Stimulated activated CD8-positive, alpha-beta memory T cell treated with anti-CD3 and anti-CD28 coated beads, Interleukin-15, amount 100 ng/mL, for 1 hour (primary cell): Measurements from ENCODE around the gene KCNMA1.

ENCODE experiments used
- DNase-seq: peaks from one replicate; pipeline ENCODE4 v3.0.0-alpha.2; 2020; ENCODE audit warnings: low read depth

The KCNMA1 gene

DNA sequence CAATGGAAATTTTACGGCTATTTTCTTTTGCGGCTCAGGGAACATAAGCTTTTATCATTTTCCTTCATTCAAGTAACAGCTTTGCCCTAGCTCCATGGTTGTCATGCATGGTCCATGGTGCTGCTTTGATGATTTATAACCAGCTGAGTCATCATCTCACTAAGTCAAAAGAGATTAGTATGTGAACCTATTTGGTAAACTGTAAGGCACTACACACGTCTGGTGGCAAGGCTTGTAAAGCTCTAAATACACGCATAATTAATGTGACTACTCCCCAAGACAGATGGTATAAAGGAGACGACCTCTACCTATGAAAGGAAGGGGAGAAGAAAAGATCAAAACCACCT lies 340.2 kb downstream of the KCNMA1 start:
- no peak for DNase-seq

DNA sequence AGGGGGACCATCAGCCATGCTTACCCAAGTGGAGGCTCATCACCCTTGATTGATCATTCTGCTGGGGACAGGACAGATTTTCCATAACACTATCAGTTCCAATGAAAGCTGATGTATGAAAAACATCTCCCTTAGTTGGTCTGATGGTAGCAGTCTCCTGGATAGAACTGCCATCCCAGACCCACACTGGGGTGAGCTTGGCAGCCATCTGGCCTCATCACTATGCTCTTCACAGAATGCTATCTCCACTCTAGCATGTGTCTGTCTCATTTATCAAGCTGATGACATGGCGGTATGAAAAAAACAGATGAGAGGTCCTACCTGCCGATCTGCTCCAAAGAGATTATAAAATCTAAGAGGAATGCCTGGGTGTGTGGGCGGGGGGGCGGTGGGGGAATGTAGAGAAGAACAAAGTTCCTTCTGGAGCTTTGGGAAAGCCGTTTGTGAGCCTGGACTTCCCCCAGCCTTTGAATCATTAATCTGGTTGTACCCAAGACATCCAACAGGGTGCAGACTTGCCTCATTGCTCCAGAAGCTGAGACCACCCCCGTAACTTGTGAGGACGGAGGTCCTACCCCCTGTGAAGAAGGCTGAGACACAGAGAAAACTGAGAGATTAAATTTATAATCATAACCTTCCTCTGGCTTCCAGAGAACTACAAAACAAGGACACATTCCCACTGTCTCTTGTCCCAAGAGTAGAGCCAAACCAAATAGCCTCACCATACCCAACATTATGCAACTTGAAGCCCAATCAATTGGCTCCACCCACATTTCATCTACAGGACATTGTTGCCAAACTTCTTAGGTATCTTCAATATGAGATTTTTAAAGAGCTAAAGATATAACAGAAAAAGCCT lies 340.8 kb downstream of the KCNMA1 start:
- no peak for DNase-seq

DNA sequence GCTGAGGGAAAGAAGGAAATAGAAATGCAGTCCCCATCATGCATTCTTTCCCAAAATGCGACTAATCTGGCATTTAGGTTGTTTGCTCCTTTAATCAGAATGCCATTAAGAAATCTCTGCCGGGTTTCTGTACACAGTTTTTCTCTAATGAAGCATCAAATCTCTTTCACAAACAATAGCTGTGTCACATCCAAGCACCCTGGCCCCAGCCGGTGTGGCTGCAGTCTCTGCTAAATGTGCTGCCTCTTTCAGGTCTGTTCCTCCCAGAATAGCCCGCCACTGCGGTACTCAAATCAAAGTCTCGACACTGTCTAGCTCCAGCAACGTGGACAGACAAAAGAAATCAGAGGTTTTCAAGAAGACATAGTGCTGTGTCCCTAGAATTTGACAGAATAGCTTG lies 343.8 kb downstream of the KCNMA1 start:
- no peak for DNase-seq

DNA sequence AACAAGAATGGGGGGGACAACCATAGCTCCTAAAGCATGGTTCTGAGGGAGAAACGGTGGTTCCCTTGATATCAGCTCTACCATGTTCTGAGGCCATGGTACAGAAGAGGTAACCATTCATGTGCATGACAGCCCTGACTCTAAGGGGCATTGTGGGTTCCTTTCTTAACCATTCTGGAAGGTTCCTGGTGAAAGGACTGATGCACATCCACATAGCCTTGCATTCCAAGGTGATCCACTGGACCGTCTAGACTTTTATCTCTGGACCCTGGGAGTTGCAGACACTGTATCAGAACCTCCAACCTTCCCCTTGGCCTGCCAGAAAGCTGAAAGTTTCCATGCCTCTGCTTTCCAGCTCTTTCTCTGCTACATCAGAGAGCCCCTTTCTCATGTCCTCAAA lies 344.3 kb downstream of the KCNMA1 start:
- no peak for DNase-seq

DNA sequence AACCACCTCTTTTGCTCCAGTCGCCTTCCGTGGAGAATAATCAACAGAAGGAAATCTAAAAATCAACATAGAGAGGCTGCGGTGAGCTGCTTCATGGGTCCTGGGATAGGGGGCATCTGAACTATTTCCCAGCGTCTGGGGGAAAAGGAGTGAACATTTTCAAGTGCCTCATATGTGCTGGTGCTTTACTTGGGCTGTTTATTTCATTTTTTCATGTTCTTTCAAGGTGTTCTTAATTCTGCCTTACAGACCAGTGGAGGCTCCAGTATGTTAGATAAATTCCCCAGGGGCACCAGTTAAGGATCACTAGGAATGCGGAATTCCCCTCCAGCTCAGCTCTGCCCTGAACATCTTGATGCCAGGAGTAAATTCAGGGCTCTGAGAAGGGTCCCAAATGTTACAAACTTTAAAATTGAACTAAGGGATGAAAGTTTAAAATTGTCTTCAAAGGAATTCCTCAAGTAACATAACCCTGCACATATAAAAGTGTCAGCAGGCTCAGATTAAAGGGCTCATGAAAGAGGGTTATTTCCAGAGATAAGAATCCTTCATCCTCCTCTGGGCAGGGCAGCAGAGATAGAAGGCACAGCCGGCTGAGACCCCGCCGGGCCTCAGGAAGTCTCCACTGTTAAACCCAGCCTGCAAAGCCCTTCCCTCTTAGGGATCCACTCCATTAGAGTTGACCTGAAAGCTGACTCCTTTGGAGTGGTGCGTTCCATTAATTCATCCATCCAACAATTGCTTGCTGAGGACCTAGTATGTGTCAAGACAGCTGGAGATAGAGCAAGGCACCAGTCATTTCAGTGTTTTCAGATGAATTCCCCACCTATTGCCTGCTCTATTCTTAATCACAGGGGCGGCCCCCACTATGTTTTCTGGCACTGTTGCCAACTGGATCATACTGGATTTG lies 345.8 kb downstream of the KCNMA1 start:
- no peak for DNase-seq

DNA sequence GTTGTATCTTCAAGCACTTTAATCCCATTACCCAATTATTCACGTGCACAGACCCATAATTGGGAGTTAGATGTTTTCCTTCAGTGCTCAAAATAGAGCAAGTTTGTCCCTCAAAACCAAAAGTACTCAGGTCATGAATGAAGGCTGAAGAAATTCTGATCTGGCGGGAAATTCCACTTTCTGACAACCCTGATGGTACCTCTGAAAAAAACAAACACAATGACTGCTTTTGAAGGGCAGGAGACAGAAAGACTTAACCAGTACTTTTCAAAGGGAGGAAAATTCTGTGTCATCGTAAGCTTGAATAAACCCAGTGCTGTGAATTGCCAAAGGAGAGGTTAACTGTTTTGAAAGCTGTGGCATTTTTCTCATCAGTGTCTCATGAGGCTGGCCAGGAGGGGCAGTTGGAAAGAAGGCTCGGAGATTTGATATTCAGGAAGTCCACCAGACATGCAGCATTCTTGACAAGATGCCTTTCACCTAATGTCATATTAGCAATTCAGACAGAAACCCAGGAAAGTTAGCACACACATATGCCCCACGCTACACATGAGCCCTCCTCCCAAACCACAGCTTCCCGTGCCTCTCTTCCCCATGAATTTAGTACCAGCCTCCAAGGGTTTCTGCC lies 347.0 kb downstream of the KCNMA1 start:
- DNase-seq = no peak

DNA sequence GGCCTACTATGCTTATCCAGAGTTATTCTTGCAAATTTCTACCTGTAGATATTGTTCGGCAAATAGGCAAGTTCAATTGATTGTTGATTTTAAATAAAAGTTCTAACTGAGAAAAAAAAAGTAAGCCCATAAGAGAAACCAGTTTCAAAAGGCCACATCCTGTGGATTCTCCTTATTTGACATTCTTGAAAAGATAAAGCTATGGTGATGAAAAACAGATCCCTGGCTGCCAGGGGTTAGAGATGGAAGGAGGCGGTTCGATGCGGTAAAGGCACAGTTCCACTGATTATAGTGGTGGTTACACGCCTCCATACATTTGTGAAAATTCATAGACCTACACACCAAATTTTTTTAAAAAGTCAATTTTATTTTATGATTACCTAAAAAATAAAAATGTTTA lies 347.8 kb downstream of the KCNMA1 start:
- DNase-seq = no peak

DNA sequence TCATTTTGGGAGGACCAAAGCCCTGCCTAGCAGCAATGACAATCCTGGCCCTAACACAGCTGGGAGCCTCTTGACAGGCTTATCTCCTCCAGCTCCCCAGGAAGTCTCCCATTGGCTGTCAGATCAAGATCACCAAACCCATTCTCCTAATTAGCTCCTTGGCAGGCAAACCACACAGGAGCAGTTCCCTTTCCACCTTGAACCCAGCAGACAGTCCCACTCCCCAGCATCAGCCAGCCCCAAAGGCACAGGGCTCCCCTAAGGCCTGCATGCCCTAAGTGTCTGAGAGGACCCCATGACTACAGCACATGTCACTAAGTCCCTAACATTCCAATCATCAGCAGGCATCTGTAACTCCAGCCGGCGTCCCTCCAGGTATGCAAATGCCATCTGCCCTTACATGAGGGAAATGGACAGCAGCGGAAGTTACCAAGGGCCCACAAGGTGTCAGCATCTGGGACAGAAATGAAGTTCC lies 348.5 kb downstream of the KCNMA1 start:
- no peak for DNase-seq

DNA sequence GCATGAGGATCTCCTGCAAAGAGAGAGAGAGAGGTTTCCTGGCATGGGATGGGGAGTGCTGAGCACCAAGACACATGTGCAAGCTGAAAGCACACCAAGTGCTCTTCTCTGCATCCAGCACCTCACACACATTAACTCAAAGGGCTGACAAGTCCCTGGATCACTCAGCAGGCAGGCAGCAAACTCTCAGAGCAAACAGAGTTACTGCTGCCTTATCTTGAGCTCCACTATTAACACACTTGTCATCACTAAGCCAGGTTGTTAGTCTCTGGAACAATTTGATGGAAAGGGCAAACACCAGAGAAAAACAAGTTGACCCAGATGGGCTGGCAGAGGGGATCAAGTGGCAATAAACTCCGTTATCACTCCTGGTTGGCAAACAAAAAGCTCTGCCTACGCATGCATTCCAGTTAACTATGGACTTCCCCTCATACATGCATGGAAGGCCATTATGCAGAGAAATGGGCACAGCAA lies 349.9 kb downstream of the KCNMA1 start:
- no peak for DNase-seq

DNA sequence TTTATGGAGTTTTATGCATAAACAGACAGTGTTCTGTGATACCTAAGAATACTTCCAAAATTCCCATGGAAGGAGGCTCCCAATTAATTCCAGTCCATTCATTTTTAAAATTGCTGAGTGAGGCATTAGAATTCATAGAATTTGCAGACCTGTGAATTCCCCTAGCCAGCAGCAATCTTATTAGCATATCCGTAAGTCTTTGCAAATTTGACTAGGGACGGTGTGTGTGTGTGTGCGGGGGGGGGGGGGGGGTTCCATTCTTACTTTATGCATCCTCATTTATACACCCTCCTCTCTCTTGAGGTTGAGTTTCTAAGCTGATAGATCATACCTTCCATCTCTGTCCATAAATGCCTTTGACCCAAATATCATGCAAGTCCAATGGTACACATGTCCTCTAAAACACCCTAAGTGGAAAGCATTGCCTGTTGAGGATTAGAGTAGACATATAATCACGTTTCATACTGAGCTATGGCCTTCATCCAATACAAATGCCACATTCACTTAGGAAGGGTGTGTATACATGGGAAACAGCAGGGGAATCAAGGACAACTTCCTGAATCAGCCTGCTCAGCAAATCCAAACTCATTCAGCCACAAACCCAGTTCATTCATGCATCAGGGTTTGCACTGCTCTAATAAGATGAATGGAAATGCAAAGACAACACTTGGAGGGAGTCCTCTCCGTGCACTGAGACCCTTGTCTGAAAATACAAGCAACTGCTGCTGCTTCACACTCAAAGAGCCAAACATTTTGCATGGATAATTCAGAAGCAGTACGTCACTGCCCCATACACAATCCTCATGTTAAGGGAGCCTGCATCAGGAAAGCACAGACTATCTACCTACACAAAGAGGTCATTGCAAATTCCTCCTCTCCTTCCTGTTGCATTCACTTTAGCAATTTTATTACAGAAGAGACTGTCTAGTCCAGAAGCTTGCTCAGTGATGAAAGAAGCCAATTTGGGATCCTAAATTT lies 350.8 kb downstream of the KCNMA1 start:
- DNase-seq = no peak

DNA sequence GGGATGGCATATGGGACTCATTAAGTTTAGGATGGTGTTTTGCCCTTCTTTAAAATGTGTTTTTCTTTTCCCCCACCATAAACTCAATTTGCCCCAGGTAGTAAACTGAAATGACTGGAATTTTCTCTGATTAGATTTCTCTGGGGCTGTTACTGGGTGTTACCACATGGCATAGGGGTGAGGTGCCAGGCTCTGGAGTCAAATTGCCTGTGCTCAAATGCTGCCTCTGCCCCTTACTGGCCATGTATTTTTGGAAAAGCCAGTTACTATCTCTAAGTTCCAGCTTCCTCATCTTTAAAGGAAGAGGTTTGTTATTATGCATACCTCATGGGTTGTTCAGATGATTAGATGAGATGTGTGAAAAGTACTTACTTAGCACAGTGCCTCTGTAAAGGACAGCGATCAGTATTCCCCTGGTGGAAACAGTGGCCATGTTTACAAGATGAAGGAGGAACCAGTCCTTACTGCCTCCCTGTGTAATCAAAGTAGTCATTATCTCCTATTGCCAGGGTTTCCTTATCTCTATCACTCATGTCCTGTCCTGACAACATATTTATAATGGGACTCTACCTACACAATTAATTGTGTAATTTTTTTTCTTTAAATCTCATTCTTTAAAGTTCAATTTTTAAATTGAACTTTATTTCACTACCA lies 352.0 kb downstream of the KCNMA1 start:
- DNase-seq = no peak

DNA sequence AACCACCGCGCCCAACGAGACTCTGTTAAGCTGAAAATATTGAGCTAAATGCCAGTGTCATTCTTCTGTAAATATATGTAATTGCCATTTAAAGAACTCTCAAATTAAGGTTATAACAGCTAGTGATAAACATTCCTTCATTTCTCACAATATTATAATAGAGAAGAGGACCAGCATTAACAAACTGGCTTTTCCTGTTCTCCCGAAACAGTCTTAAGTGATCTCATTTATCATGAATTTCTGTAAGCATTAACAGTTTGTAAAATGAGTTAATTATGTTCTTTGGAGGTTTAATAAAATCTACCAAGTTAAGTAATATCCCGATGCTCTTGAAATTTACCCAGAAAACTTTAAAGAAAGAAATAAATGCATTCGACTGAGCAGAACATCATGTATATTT lies 352.8 kb downstream of the KCNMA1 start:
- no peak for DNase-seq

DNA sequence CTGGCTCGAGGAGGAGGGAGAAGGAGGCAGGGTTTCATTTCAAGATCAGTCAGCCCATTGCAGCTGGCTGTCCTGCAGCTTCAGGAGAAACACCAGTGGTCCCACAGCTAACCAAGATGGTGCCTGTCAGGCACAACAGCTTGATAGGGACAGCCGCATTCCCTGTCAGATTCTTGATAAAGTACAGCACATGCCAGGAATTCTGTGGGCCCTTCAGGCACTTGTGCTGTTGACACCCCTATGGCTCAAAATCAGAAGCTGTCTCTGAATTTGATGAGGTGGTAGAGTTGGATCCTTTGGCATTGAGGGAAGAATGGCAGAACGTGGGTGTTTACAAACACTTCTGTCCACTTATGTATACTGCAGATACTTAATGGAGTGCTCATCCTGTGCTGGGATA lies 354.3 kb downstream of the KCNMA1 start:
- DNase-seq = no peak

DNA sequence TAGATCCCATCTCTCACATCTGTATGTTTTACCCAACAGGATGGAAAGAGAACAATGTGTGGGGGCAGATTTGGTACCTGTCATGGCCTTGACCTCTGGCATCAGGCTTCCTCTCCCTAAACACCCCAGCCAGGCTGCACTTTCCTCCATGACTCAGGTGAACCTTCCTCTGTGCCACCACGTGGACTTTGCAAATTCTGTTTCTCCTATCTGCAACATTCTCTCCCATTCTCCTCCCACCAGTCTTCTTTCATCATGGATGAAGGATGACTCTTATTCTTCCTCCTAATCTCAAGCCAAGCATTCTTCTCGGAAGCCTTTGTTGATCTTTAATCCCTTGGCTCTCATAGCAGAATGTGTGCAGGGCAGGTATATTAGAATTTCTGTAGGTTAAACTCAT lies 355.4 kb downstream of the KCNMA1 start:
- DNase-seq = no peak

DNA sequence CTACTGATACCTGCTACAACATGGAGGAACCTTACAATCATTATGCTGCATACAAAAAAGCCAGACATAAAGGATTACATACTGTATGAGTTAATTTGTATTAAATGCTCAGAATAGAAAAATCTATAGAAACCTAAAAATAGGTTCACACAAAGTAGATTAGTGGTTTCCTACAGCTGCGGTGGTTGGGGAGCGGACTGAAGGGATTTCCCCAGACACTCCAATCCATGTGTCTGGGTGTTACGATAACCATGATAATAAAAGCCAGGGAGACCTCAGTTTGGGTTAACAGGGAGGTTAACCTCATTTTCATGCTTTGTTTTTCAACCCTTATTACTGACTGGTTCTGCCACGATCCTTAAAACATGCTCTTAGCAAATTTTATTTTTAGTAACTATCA lies 355.9 kb downstream of the KCNMA1 start:
- no peak for DNase-seq

DNA sequence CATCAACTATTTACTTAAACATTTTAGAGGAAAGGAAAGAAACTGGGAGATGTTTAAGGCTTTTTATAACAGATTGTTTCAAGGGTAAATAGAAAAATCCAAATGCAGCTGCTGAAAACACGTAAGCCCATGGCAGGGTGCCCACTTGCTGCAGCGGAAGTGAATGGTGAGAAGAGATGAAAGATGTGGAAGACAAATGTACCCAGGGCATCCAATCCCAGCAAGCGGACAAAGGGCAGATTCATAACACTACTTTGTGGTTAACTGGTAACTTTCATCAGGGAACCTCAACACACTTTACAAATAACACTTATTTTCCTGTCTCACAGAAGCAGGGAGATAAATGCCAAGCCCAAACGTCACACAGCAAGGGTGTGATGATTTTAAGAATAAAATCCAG lies 358.4 kb downstream of the KCNMA1 start:
- DNase-seq = no peak

DNA sequence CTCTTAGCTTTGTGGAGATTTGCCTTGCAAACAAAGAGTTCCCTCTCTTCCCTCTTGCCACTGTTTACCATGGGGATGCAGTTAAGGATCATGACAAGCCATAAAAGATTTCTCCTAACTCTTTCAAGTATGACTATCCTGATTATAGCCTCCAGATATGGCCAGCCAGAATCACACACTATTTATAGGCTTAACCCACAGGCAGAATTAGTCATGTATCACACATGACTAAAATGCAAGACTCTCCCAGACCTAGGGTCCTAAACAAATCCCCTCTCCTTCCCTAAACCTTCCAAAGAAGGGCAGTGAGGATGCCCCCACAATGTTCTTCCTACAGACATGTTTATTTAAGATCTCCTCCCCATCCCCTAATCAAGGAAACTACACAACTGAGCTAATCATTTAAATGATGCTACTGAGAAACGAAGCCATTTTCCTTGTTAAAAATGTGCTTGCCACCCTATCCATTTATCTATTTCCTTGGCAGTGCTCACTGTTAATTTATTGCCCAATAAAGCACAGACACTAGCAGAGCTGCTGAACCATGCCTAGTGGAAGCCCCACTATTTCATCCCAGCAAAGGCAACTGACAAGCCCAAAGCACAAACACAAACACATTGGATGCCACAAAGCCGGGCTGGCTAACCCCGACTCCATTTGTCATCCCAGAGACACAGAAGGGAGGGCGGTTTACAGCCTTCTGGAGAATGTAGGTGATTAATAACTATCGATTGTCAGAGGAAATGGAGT lies 363.4 kb downstream of the KCNMA1 start:
- DNase-seq = no peak

DNA sequence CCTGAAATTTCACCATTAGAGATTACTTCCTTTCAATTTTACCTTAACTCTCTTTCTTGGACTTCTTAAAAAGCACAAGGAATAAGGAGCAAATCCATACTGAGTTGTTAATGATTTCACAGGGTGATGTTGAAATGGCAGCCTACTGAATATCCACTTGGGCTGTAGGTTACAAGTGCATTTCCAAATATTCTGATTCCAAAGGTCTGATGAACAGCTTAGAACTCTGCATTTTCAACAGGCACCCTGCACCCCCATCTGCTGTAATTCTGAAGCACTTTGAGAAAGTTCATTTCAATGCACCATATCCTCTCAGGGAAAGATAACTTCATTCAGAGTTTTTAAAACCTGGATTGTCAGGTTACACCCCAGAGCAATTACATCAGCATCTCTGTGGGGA lies 368.4 kb downstream of the KCNMA1 start:
- no peak for DNase-seq

DNA sequence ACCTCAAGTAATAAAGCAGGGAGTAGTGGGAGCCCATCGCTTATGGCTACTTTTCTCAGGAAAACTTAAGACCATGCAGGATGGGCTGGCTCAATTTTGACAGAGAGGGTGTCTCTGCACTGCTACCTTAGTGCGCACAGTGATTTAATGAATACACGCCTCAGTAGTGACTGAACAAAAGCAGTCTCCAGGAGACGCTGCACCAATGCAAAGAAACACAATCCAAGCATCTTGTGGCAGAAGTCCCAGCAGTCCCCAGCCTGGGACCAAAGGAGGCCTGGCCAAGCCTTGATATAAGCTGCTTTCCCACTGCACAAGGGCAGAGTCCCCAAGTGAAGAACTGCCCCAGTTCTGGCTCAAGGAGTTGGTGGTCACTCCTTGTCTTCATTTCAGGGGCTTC lies 368.9 kb downstream of the KCNMA1 start:
- no peak for DNase-seq
